HG02938 (cell line): ENCODE data around the gene OCSTAMP.

Source experiments
- ATAC-seq: cut with Tn5 transposase; IDR thresholded peaks from one replicate; pipeline ENCODE4 v1.9.1; 2021; ENCODE audit warnings: mild to moderate bottlenecking, moderate library complexity; ENCODE audit not compliant: unreplicated experiment

Gene OCSTAMP, protein sequence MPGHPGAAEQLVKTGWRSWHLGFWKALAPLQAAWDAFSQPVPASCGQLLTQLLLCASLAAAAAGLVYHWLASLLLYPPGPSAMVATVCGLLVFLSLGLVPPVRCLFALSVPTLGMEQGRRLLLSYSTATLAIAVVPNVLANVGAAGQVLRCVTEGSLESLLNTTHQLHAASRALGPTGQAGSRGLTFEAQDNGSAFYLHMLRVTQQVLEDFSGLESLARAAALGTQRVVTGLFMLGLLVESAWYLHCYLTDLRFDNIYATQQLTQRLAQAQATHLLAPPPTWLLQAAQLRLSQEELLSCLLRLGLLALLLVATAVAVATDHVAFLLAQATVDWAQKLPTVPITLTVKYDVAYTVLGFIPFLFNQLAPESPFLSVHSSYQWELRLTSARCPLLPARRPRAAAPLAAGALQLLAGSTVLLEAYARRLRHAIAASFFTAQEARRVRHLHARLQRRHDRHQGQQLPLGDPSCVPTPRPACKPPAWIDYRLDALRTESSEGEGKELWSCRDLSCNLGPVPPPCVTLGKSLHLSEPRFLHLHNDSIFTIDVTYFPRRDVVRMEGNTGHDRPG

DNA sequence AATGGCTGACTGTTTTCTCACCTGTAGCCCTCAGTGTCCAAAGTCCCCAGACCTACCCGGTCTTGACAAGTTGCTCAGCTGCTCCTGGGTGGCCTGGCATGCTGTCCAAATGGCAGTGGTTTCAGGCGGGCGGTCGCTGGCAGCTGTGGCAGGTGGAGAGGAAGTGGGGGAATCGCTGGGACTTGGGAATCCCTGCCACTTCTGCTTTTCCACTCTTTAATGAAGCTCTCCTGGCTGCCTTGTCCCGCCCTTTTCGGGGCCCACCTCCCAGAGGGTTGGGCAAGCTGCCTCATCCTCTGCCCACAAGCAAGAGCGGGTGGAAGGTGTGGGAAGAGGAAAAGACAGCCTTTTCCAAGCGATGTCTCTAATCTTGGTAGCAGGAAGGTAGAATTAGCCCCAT lies at the start of gene OCSTAMP:
TSS of gene OCSTAMP (minus strand) at position 194 of the 400 bp plus-strand sequence. CDS start at position 100, 94 bp downstream.
- no peak for ATAC-seq

DNA sequence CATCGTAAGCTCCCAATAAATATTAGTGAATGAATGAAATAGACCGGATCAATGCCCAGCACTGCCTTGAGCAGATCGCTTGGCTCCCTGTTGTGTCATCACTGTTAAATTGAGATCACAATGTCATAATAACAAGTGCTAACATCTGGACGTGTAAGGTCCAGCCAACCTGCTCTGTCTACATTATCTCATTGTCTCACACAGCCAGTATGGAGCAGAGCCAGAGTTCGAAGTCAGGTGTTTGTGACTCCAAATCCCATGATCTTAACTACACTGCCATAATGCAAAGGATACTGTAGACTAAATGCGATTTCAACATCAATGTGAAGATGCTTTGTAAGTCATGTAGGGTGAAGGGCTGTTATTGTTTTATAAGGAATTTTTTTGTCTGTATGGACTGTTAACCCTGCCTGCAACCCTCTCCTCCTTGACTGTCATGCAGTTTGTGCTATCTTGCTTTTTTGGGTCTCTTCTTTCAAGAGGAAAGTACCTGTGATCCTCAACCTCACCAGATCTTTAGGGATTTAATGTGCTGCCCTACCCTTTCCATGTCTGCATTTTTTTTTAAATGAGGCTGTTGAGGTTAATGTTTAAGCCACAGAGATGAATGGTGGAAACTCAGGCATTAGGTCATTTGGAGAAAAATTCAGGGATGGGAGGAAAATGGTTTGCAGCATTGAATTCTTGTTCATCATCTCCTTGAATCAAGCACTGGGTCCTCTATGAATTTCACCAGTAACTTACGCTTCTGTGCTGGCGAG lies 49.0 kb upstream of the OCSTAMP start:
- no peak for ATAC-seq

DNA sequence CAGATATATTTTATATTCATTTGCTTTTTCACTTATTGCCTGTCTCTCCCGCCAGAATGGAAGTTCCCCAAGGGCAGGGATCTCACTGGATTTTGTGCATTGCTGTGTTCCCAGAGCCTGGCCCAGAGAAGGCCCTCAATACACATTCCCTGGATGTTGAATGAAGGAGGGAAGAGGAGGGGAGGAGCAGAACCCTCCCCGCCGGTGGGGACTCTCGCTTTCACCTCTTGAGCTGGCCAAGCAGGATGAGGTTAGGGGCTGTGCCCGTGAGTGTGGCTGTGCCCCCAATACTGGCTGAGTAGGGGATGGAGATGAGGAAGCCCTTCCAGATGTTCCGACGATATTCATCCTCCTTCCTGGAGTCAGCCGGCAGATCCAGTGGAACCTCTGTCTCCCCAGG lies 45.5 kb upstream of the OCSTAMP start:
- ATAC-seq: no peak

DNA sequence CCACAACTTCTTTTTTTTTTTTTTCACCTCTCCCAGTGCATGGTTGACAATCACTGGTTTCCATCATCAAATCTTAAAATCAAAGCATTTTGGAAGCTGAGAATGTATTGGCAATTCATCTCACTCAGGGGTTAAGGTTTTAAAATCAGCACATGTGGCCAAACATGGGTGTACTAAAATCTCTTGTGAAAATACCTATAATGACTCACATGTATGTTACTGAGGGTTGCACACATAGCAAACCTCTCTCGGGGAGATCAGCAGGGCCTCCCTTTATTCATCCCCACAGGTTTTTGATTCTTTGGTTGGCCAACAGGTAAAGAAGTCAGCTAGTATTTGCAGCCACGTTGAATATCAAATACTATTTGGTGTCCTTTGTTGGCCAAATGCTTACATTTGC lies 44.3 kb upstream of the OCSTAMP start:
- no peak for ATAC-seq

DNA sequence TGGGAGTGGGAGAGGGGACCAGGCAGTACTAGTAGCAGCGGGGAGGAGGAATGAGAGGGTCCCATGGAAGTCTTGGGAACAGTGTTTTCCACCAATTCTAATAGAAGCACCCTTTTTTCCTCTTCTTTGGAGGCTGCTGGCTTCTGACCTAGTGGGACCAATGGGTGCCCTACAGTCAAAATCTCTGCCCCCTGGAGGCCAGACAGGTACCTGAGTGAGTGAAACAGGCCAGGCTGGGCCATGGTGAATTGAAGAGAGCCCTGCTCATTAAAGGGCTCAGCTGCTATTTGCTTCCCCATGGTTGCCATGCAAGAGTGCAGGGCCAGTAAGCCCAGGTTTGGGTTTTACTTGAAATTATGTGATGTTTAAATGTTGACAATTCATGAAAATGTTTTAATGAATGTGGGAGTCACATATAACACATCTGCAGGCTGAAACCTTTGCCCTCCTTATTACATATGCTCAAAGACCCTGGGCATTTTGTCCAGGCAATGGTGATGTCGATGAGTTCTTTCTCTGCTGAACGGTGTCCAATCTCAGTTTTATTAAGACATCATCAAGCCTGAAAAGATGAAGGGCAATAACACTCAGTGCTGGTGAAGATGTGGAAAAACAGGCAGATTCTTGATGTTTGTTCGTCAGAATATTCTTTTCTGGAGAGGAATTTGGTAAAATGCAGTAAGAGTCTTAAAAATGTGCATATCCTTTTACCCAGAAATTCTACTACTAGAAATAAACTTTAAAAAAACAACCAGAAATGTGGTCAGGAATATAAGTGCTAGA lies 42.3 kb upstream of the OCSTAMP start:
- no peak for ATAC-seq

DNA sequence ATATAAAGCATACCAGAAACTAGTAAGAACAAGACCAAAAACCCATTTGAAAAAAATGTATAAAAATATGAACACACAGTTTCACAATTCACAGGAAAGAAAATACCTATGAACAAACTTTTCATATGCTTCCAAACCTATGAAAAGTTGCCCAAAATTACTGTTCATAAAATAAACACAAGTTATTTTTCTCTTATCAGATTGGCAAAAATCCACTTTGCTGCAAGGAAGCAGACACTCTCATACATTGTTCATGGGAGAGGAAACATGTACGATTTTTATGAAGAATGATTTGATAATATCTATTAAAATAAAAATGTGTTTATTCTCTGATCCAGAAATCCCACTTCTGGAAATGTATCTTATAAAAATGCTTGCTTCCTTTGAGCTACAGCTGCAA lies 40.0 kb upstream of the OCSTAMP start:
- ATAC-seq: no peak

DNA sequence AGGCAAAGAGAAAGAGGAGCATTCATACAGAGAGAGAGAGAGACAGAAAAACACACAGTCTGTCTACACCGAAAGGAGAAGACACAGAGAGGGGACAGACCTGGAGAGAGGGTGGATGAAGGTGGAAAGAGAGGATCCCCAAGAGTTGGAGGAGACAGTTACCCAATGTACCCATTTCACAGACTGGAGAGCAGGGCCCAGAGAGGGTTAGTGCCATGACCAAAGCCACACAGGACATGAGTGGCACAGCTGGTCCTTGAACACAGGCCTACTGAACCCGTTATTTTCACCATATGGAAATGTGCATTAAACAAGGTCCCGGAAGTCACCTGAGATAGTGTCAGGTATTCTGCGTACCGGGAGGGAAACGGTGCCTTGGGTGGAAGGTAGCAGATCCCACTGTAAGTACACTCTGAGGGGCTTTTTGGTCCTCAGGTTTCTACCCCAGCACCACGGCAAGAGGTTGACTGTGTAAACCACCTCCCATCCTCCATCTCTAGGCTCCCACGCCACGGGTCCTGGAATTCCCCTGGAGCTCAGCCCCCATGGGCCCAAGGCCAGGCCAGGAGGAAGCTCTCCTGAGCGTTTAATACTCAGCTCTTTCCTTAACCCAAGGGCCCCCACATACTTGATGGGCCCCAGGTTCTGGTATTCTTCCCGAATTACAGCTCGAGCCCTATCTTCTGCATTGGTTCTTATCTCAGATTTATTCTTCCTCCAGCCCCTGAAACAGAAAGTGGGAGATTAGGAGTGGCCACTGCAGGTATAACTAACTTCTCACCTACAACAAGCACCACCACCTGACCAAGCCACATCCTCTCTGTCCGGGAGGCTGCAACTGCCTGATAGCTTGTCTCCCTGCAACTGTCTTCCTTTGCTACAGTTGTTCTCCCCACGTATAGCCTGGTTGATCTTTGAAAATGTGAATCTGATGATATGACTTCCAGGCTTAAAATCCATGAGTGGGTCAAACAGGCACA lies 38.4 kb upstream of the OCSTAMP start:
- ATAC-seq: no peak

DNA sequence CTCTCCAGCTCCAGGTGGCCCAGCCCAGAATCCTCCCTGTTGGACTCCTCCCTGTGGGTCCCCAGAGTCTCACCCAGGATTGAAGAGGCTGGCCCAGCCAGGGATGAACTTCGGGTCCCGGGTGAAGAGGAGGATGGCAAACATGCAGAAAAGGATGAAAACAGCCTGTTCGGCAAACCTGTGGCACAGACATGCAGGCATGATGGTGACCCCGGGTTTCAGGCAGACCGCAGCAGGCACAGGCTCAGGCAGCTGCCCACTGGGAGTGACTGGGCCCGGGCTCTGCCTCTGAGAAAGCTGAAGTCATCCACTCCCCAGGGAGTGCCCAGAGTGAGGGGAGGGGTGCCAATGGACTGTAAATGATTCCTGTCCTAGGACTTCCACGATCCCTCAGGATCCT lies 37.5 kb upstream of the OCSTAMP start:
- no peak for ATAC-seq

DNA sequence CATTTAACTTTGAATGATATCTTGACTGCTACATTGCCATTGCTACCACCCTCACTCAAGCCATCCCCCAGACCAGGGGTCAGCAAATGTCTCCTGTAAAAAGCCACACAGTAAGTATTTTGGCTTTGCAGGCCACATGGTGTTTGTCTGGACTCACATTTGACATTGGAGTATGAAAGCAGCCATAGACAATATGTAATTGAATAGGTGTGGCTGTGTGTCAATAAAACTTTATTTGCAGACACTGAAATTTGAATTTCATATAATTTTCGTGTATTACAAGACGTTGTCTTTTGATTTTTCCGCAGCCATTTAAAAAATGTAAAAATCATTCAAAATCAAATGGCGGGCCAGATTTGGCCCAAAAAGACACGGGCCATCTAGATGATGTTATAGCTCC lies 36.3 kb upstream of the OCSTAMP start:
- no peak for ATAC-seq

DNA sequence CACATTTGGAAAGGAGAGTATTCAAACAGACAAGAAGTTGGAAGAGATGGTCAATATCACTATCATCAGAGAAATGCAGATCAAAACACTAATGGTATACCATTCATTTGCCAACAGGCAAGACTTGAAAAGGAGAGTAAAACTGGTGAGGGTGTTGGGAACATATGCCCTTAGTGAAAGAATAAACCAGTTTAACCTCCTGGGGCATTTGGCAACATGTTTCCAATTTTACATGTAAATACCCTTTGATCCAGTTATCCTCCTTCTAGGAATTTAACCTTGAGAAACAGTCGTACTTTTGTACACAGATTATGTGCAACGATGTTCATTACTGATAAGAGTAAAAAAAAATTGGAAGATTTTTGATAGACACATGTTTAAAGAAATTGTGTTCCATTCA lies 34.1 kb upstream of the OCSTAMP start:
- no peak for ATAC-seq

DNA sequence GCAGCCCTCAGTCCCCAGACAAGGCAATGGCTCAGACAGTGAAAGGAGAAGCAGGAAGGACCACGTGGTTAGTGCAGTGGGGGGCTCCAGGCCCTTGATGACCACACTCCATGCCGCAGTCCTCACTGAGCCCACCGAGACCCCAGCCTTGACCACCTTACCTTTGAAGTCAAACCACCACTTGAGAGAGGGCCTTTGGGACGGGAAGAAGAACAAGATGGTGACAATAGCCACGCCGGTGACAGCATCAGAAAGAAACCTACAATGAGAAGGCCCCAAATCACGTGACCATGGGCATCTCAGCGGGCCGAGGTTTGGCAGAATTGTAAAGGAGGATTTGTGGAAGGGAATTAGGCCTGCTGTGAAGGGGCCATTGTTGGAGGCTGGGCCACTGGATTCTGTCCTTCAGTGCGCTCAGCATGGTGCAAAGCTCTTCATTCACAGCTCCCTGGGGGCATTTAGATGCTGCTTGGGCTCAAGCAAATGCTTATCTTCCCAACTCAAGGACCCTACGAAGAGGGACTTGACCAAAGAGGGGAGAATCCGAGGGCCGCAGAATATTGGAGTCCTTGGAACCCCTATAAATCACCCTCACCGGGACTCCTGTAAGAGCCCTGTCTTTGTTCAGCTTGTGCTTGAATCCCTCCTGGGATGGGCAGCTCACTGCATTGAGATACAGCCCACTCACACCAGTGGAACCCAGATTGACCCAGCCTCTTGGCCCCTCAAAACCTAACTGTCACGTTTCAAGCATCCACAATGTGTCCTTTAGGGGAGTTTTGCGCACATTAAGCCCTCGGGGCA lies 33.2 kb upstream of the OCSTAMP start:
- no peak for ATAC-seq

DNA sequence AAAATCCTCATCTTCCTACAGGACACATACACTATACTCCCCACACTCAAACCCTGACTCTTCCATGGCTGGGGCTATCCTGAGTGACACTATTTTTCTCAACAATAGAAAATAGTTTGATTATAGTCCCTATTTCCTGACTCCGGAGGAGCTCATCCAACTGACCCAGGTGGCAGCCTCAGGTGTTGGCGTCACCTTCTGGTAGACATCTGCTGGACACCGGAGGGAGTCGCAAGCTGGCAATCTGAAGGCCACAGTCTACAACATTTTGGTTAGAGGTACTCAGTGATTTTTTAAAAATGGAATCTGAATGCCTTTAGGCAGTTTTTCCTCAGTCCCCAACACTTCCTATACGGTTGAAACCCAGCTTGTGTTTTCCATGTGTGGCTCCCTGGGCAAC lies 32.2 kb upstream of the OCSTAMP start:
- no peak for ATAC-seq

DNA sequence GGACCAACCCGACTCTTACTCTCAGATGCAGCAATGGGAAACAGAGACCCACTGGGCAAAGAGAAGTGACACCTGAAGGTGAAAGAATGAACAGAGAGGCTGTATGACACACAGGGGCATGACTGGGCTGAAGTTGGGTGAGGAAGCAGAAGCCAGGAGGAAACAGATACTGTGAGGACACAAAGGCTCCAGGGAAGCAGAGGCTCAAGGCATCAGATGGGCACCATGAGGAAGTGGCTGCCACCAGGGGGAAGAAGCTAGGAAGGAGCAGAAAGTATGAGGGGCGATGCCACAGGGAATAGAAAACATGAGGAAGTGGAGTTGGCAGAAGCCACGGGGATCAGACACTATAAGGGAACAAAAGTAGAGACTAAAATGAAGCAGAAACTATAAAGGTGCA lies 30.9 kb upstream of the OCSTAMP start:
- no peak for ATAC-seq

DNA sequence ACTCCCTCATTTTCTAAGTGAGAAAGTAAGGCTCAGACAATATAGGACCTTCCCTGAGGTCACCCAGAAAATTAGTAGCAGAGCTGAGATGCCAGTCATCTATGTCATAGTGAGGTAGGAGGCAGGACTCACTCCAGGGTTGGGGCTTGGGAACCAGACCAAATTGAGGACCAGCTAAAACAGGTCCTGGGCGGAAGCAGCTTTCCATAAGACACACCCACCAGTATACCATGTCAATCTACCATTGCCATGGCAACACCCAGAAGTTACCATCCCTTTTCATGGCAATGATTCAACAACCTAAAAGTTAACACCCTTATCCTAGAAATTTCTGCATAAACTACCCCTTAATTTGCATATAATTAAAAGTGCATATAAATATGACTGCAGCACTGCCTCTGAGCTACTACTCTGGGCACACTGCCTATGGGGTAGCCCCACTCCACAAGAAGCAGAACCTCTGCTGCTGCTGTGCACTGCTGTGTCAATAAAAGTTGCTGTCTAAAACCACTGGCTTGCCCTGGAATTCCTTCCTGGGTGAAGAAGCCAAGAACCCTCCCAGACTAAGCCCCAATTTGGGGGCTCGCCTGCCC lies 30.3 kb upstream of the OCSTAMP start:
- ATAC-seq: no peak

DNA sequence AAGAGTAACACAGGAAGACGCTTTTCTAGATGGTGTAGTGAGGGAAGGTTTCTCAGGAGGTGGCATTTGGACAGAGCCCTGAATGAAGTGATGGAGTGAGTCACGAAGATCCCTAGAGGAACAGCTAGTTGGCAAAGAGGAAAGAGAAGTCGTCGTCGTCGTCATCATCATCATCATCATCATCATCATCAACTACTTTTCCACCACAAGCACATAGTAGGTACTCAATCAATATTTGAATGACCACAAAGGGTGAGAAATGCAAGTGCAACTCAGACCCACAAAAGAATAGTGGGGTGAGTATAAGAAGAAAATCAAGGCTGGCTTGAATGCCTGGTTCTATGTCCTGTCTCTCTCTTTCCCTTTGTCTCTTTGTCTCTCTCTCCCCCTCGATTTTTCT lies 28.3 kb upstream of the OCSTAMP start:
- no peak for ATAC-seq

DNA sequence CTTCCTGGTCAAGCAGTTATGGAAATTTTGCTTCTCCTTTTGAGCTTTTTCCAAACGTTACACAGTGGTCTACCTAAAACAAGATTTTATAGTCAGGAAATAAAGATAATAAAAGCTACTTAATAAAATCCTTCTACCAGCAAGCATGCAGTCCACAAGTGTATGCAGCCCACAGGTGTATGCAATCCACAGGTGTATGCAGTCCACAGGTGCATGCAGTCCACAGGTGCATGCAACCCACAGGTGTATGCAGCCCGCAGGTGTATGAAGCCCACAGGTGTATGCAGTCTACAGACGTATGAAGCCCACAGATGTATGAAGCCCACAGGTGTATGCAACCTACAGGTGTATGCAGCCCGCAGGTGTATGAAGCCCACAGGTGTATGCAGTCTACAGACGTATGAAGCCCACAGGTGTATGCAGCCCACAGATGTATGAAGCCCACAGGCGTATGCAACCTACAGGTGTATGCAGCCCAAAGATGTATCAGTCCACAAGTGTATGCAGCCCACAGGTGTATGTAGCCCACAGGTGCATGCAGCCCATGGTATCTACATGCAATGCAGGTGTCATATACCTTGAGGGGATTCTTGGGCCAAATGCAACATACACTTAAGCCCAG lies 26.4 kb upstream of the OCSTAMP start:
- ATAC-seq: no peak

DNA sequence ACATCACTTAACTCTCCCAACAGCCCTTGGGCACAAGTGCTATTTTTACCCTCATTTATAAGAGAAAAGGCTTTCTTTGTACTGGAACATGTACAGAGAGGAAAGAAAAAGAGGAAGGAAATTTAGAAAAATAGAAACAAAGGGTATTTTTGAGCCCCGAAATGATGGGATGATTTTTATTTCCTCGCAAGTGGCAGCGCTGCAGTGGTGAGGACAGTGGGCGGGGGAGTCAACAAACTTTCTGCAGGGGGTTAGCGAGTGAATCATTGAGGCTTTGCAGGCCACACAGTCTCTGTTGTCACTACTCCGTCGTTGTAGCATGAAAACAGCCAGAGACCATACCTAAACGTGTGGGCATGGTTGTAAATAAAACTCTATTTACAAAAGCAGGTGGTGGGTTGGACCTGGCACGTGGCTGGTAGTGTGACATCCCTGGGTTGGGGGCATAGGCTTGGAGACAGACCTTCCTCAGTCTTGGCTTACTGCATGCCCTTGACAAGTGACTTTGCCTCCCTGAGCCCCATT lies 25.5 kb upstream of the OCSTAMP start:
- no peak for ATAC-seq

DNA sequence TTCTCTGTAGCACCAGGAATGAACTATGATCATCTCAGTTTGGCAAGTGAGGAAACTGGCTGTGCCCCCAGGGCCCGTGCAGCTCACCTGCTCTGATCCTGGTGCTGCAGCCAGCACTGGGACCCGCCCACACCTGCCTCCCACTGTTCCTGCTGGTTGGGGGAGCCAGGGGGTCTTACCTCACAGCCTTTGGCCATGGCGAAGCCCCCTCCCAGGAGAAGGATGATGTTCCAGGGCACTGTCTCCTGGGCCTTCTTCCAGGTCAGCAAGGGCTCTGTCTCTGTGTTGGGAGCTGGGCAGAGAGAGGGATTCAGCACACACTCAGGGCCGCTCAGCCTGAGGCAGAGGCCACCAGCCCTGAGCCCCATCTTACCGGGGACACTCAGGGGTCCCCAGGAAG lies 24.9 kb upstream of the OCSTAMP start:
- no peak for ATAC-seq
